K562 (cell line): ENCODE results near the gene AMBRA1. TPM values are rescaled to one million over a fixed set of nuclear protein-coding genes. Genes with fewer than 3 reads are reported as not detected.

Experiments
- ATAC-seq: fragments of 200-7000 bp; cut with Tn5 transposase; 3 replicates; pipeline ENCODE4 v1.9.1; 2020; ENCODE audit warnings: moderate library complexity
- BruUV-seq: library from RNA; stranded (reverse); fragments of 400-500 nt; replicated peaks from 2 replicates; lab custom pipeline; 2021; lab: Mats Ljungman, UMichigan
- CTCF ChIA-PET: fragments of 300-600 bp; formaldehyde crosslinking; extraction: SDS; loops from one replicate; lab custom pipeline; 2021; ENCODE audit warnings: low intra/inter-chr PET ratio; lab: Yijun Ruan, JAX
- POLR2A ChIA-PET: fragments of 300-600, 350-650 bp; sonication (Branson Sonifier 250); formaldehyde crosslinking; extraction: SDS; loops from one replicate; lab custom pipeline; 2021; ENCODE audit warnings: antibody characterized with exemption, inconsistent platforms; lab: Yijun Ruan, JAX
- DNase-seq, 4 experiments: peaks; one replicate each; pipeline versions ENCODE4 v3.0.0 to v3.0.0-alpha.2; 2011 to 2018; ENCODE audit warnings: low spot score in 3 of 4, mixed read lengths in 3 of 4; ENCODE audit errors: extremely low read depth in 1 of 4
- FAIRE-seq: peaks from 2 replicates; lab custom pipeline; 2011; peaks lifted over from hg19 to GRCh38; lab: Jason Lieb, UNC
- H2AFZ ChIP-seq: 2 replicates; pipeline ENCODE4 v1.6.0; 2011; ENCODE audit warnings: low read depth, low read length, control low read depth, inconsistent platforms
- H3K27ac ChIP-seq: fragments of 200-600 bp; 3 replicates; pipeline ENCODE4 v1.8.0; 2011; ENCODE audit warnings: low read depth, mild to moderate bottlenecking, control low read depth, inconsistent platforms, low read length, moderate library complexity, mixed read lengths; ENCODE audit errors: extremely low read depth
- H3K27me3 ChIP-seq, 2 experiments: fragments of 300-600 bp in 1 of 2; 2 replicates in 1 of 2; 3 replicates in 1 of 2; pipeline versions ENCODE4 v1.6.0 to v1.8.0; 2011; ENCODE audit warnings: inconsistent platforms in 2 of 2, low read length in 2 of 2, mild to moderate bottlenecking in 1 of 2, mixed read lengths in 1 of 2, moderate library complexity in 1 of 2; ENCODE audit not compliant: control insufficient read depth in 2 of 2, insufficient read depth in 2 of 2
- H3K36me3 ChIP-seq: fragments of 300-600 bp; 3 replicates; pipeline ENCODE4 v1.8.0; 2011; ENCODE audit warnings: mild to moderate bottlenecking, low read length, inconsistent platforms; ENCODE audit not compliant: control insufficient read depth, insufficient read depth
- H3K4me1 ChIP-seq, 2 experiments: fragments of 200-600 bp in 1 of 2; replicated peaks in 1 of 2; 2 replicates in 1 of 2; 3 replicates in 1 of 2; pipeline versions ENCODE4 v1.5.1 to v1.8.0; 2011; ENCODE audit warnings: inconsistent platforms in 2 of 2, low read length in 2 of 2, mild to moderate bottlenecking in 1 of 2, mixed read lengths in 1 of 2, moderate library complexity in 1 of 2; ENCODE audit not compliant: control insufficient read depth in 2 of 2, insufficient read depth in 2 of 2
- H3K4me2 ChIP-seq: 2 replicates; pipeline ENCODE4 v1.6.1; 2011; ENCODE audit warnings: low read length, control low read depth, inconsistent platforms, mixed read lengths; ENCODE audit not compliant: insufficient read depth
- H3K4me3 ChIP-seq: fragments of 200-600 bp; sonication (generic), shearing (Covaris generic); 2 replicates; pipeline ENCODE4 v1.5.1; 2016; ENCODE audit warnings: control low read depth, inconsistent platforms
- H3K79me2 ChIP-seq: fragments of 200-600 bp; 3 replicates; pipeline ENCODE4 v1.8.0; 2011; ENCODE audit warnings: low read length, inconsistent platforms; ENCODE audit not compliant: control insufficient read depth, insufficient read depth
- H3K9ac ChIP-seq, 2 experiments: 2 replicates each; pipeline versions ENCODE4 v1.6.0 to v1.6.1; 2011; ENCODE audit warnings: low read depth in 2 of 2, low read length in 2 of 2, control low read depth in 1 of 2, inconsistent platforms in 1 of 2, mild to moderate bottlenecking in 1 of 2, mixed read lengths in 1 of 2; ENCODE audit not compliant: insufficient read depth in 1 of 2
- H3K9me1 ChIP-seq: one replicate; pipeline ENCODE4 v1.6.0; 2011; ENCODE audit warnings: inconsistent platforms, mild to moderate bottlenecking, low read length, moderate library complexity; ENCODE audit not compliant: control insufficient read depth, insufficient read depth
- H3K9me3 ChIP-seq: replicated peaks from 2 replicates; pipeline ENCODE4 v1.5.1; 2011; ENCODE audit warnings: low read depth, low read length, inconsistent platforms; ENCODE audit not compliant: control insufficient read depth, insufficient read depth
- H4K20me1 ChIP-seq: replicated peaks from 2 replicates; pipeline ENCODE4 v1.6.1; 2011; ENCODE audit warnings: low read length, inconsistent platforms, mixed read lengths; ENCODE audit not compliant: control insufficient read depth, insufficient read depth
- CREM ChIP-seq: IDR thresholded peaks from 2 replicates; pipeline ENCODE4 v1.6.1; 2014; ENCODE audit warnings: antibody characterized with exemption, low read depth
- E2F6 ChIP-seq, 2 experiments: IDR thresholded peaks; 2 replicates each; pipeline ENCODE4 v1.6.1; 2011; ENCODE audit warnings: borderline replicate concordance in 1 of 2, control low read depth in 1 of 2, low read depth in 1 of 2, low read length in 1 of 2, mild to moderate bottlenecking in 1 of 2, mixed read lengths in 1 of 2, moderate library complexity in 1 of 2; ENCODE audit not compliant: insufficient read depth in 1 of 2, insufficient read length in 1 of 2, poor library complexity in 1 of 2, severe bottlenecking in 1 of 2; ENCODE audit errors: extremely low read depth in 1 of 2
- GABPB1 ChIP-seq: sonication (generic); formaldehyde crosslinking; IDR thresholded peaks from 2 replicates; pipeline ENCODE4 v1.8.0; 2022; ENCODE audit warnings: mild to moderate bottlenecking, missing genetic modification reagents
- GTF2B ChIP-seq: IDR thresholded peaks from 2 replicates; pipeline ENCODE4 v1.6.1; 2011; ENCODE audit not compliant: insufficient read length; ENCODE audit errors: extremely low read depth
- NR1H2 ChIP-seq: sonication (generic); formaldehyde crosslinking; IDR thresholded peaks from 2 replicates; pipeline ENCODE4 v1.4.0; 2020; ENCODE audit warnings: mild to moderate bottlenecking, missing genetic modification reagents
- PTRF ChIP-seq: fragments of 450-650 bp; IDR thresholded peaks from 2 replicates; pipeline ENCODE4 v1.6.1; 2016; ENCODE audit warnings: mild to moderate bottlenecking, missing genetic modification characterization, missing compliant biosample characterization
- STAT6 ChIP-seq: sonication (generic); formaldehyde crosslinking; IDR thresholded peaks from 2 replicates; pipeline ENCODE4 v1.8.1; 2023; ENCODE audit warnings: mild to moderate bottlenecking, missing genetic modification reagents
- ZHX1 ChIP-seq: fragments of 150-350 bp; conservative IDR thresholded peaks from 2 replicates; pipeline ENCODE4 v1.6.1; 2014; ENCODE audit warnings: low read length
- ZSCAN29 ChIP-seq: fragments of 450-650 bp; IDR thresholded peaks from 2 replicates; pipeline ENCODE4 v1.6.1; 2017
- WGBS: fragments of 100-300 bp; shearing (Covaris generic); methylation state at CpG from one replicate; pipeline ENCODE4 v1.1.6; 2016; ENCODE audit warnings: low coverage, mixed read lengths; ENCODE audit not compliant: insufficient coverage; ENCODE audit errors: missing lambda C conversion rate; 5-methylcytosine and 5-hydroxymethylcytosine counted together
- in situ Hi-C: fragments of 300-500 bp; cut with MboI; formaldehyde crosslinking; loops from 4 replicates; pipeline ENCODE4 v1.15.0; 2018; ENCODE audit warnings: inconsistent platforms, mixed read lengths
- intact Hi-C: fragments of 100-400 bp; cut with micrococcal nuclease; formaldehyde crosslinking; loops from 2 replicates; pipeline ENCODE4 v1.14.2; 2022
- polyA plus RNA-seq, 8 experiments: library from polyadenylated mRNA; depleted of rRNA in 4 of 8; stranded (reverse) in 5 of 8; unstranded in 3 of 8; fragments of >200 nt; fragmentation: Nextera tagmentation in 2 of 8; fragmentation: Illumina TruSeq in 1 of 8; extraction: Ambion mirVana in 2 of 8; extraction: Trizol in 1 of 8; gene quantifications; 2 replicates each; pipeline versions ENCODE4 v1.2.1 to v1.2.3, GENCODE V29; 2011 to 2014; ENCODE audit warnings: inconsistent platforms in 1 of 8, missing spikeins in 1 of 8
- total RNA-seq, 7 experiments: library from RNA; depleted of rRNA in 6 of 7; stranded (reverse); fragments of >200 nt in 6 of 7; fragmentation: Illumina TruSeq in 2 of 7; extraction: Trizol in 2 of 7; gene quantifications; 2 replicates each; pipeline versions ENCODE4 v1.2.1 to v1.2.3, GENCODE V29; 2011 to 2021; ENCODE audit warnings: low replicate concordance in 1 of 7
- TF ChIP-seq, protein P1 (sequence below): sonication (generic); formaldehyde crosslinking; IDR thresholded peaks from 2 replicates; pipeline ENCODE4 v1.8.1; 2023; ENCODE audit warnings: mild to moderate bottlenecking, missing genetic modification reagents
- TF ChIP-seq, protein P2 (sequence below): fragments of 200-800 bp; sonication (Bioruptor generic); IDR thresholded peaks from 2 replicates; pipeline ENCODE4 v1.6.1; 2017; ENCODE audit warnings: missing genetic modification characterization, missing compliant biosample characterization

AMBRA1 gene
- total and polyA plus RNA-seq, 9 of the 15 experiments (the other 6 are each of a cell fraction or from before 2014, with no cell fraction given) = 0.15 to 24.5 (median 13.0) TPM

DNA sequence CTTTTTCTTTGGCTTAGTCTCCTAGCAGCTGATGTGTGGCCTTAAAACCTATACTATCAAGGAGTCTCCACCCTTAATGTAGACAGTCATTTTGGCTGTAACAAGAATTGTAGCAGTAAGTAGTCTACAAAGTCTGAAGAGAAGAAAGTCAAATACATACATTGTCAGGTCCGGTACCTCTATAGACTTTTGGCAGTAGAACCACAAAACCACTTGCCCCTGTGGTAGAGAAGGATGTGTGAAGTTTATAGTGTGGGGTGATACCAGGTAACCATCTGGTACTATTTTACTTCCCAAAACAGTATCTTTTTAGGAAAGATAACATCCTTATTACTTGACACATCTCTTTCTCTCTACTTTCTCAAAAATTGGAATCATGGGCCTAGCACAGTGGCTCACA lies 38.7 kb upstream of the AMBRA1 start:
- BruUV-seq = TSS peak; percentile 29
- Histone ChIP-seq H3K9ac (no peak overlapping the region), H3K27me3 (no peaks in the 10 kb centered on the region), H4K20me1 (no peaks in the 10 kb centered on the region), H3K4me3 (no peak overlapping the region), H2AFZ (no peak overlapping the region), H3K27ac (no peak overlapping the region), H3K9me3 (no peaks in the 10 kb centered on the region), H3K4me1 (no peaks in the 10 kb centered on the region), H3K4me2 (no peak overlapping the region), H3K79me2 (no peaks in the 10 kb centered on the region), H3K9me1 (no peaks in the 10 kb centered on the region), H3K36me3 (peaks cover 38% of the 10 kb centered on the region)
- FAIRE-seq (no peak), ATAC-seq (no peak), DNase-seq (no peak)
- 91% methylated on average over 1 of the region's 1 CpG for WGBS
- intact Hi-C loops (no loop called here), in situ Hi-C loops (no loop called here)
- ChIA-PET POLR2A (interaction anchor here (2.9 kb wide), 1 partner anchor 11 kb away, joined by 8 read pairs; no protein-coding TSS in a partner anchor), CTCF (no interaction called here)
- no peak for TF ChIP-seq ZHX1
- TF ChIP-seq, protein P1, sequence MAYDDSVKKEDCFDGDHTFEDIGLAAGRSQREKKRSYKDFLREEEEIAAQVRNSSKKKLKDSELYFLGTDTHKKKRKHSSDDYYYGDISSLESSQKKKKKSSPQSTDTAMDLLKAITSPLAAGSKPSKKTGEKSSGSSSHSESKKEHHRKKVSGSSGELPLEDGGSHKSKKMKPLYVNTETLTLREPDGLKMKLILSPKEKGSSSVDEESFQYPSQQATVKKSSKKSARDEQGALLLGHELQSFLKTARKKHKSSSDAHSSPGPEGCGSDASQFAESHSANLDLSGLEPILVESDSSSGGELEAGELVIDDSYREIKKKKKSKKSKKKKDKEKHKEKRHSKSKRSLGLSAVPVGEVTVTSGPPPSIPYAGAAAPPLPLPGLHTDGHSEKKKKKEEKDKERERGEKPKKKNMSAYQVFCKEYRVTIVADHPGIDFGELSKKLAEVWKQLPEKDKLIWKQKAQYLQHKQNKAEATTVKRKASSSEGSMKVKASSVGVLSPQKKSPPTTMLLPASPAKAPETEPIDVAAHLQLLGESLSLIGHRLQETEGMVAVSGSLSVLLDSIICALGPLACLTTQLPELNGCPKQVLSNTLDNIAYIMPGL (CRISPR knock-in tag) = no peak
- TF ChIP-seq NR1H2 (CRISPR knock-in tag) = no peak
- TF ChIP-seq CREM = no peak
- TF ChIP-seq PTRF (tag) = no peak
- TF ChIP-seq STAT6 = no peak
- TF ChIP-seq ZSCAN29 = no peak
- TF ChIP-seq GTF2B = no peak
- TF ChIP-seq E2F6 (IDR thresholded peaks at IDR 0.05; ENCODE audit: borderline replicate concordance in 1 of 2, extremely low read depth in 1 of 2, insufficient read depth in 1 of 2, insufficient read length in 1 of 2, low read depth in 1 of 2, low read length in 1 of 2, poor library complexity in 1 of 2, severe bottlenecking in 1 of 2) = no peak
- TF ChIP-seq GABPB1 = no peak
- TF ChIP-seq, protein P2, sequence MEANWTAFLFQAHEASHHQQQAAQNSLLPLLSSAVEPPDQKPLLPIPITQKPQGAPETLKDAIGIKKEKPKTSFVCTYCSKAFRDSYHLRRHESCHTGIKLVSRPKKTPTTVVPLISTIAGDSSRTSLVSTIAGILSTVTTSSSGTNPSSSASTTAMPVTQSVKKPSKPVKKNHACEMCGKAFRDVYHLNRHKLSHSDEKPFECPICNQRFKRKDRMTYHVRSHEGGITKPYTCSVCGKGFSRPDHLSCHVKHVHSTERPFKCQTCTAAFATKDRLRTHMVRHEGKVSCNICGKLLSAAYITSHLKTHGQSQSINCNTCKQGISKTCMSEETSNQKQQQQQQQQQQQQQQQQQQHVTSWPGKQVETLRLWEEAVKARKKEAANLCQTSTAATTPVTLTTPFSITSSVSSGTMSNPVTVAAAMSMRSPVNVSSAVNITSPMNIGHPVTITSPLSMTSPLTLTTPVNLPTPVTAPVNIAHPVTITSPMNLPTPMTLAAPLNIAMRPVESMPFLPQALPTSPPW (CRISPR knock-in tag) = no peak
